GM19099 (cell line): ENCODE results near the gene ANKRD66.

Source experiments
- POLR2A ChIP-seq: IDR thresholded peaks from 3 replicates; pipeline ENCODE4 v1.6.1; 2011; ENCODE audit warnings: low read depth; ENCODE audit not compliant: insufficient read length; ENCODE audit errors: extremely low read depth

The ANKRD66 gene

GRCh38 chr6:46777476-46778346, 31.0 kb downstream of the ANKRD66 start:
- TF ChIP-seq POLR2A = no peak

- TF ChIP-seq POLR2A = no peak
Measured at GRCh38 chr6:46781478-46782378, 35.0 kb downstream of the ANKRD66 start.

GRCh38 chr6:46784535-46784934, 37.8 kb downstream of the ANKRD66 start:
- no peak for TF ChIP-seq POLR2A

- TF ChIP-seq POLR2A = no peak
Measured at GRCh38 chr6:46787871-46788540, 41.3 kb downstream of the ANKRD66 start.

- TF ChIP-seq POLR2A = no peak
Measured at GRCh38 chr6:46788791-46789190, 42.1 kb downstream of the ANKRD66 start.

- TF ChIP-seq POLR2A = no peak
Measured at GRCh38 chr6:46789434-46790354, 43.0 kb downstream of the ANKRD66 start.

GRCh38 chr6:46790355-46790874, 43.7 kb downstream of the ANKRD66 start:
- TF ChIP-seq POLR2A = no peak

GRCh38 chr6:46792635-46793034, 45.9 kb downstream of the ANKRD66 start:
- no peak for TF ChIP-seq POLR2A

- TF ChIP-seq POLR2A = no peak
Measured at GRCh38 chr6:46793138-46793537, 46.4 kb downstream of the ANKRD66 start, which contains the start of gene MEP1A. TSS of gene MEP1A (plus strand) at chr6:46793389. CDS start at chr6:46793399, 10 bp downstream.

- TF ChIP-seq POLR2A = no peak
Measured at GRCh38 chr6:46794068-46794467, 47.3 kb downstream of the ANKRD66 start.

GRCh38 chr6:46795816-46796215, 49.1 kb downstream of the ANKRD66 start:
- no peak for TF ChIP-seq POLR2A

GRCh38 chr6:46796848-46797580, 50.3 kb downstream of the ANKRD66 start:
- no peak for TF ChIP-seq POLR2A

GRCh38 chr6:46799657-46800056, 52.9 kb downstream of the ANKRD66 start:
- no peak for TF ChIP-seq POLR2A
